H1 (cell line): ENCODE results near the gene RALGAPB. TPM values are rescaled to one million over a fixed set of nuclear protein-coding genes. Genes with fewer than 3 reads are reported as not detected.

Experiments
- CTCF ChIA-PET: fragments of 300-600 bp; sonication (Branson Sonifier 250); formaldehyde crosslinking; loops from one replicate; lab custom pipeline; 2021; ENCODE audit not compliant: partially characterized antibody; lab: Charles Lee
- POLR2A ChIA-PET: fragments of 300-600 bp; sonication (Branson Sonifier 250); formaldehyde crosslinking; loops from one replicate; lab custom pipeline; 2021; ENCODE audit warnings: inconsistent platforms; ENCODE audit not compliant: partially characterized antibody; lab: Charles Lee
- DNase-seq, 2 experiments: peaks; one replicate each; pipeline versions ENCODE4 v3.0.0 to v3.0.0-alpha.2; 2010 to 2022; ENCODE audit warnings: low spot score in 2 of 2, low read depth in 1 of 2, mixed read lengths in 1 of 2
- FAIRE-seq: peaks from 2 replicates; lab custom pipeline; 2011; peaks lifted over from hg19 to GRCh38; lab: Jason Lieb, UNC
- H2AFZ ChIP-seq: 2 replicates; pipeline ENCODE4 v1.8.1; 2012; ENCODE audit warnings: low read length, inconsistent platforms
- H2AK5ac ChIP-seq: 2 replicates; pipeline ENCODE4 v1.6.1; 2013; ENCODE audit warnings: low read depth, low read length
- H2BK120ac ChIP-seq: replicated peaks from 2 replicates; pipeline ENCODE3; 2013; ENCODE audit warnings: low read depth, low read length, inconsistent platforms
- H2BK12ac ChIP-seq: 2 replicates; pipeline ENCODE4 v1.6.1; 2013; ENCODE audit warnings: low read depth, low read length
- H2BK15ac ChIP-seq: 2 replicates; pipeline ENCODE4 v1.6.1; 2013; ENCODE audit warnings: low read length
- H2BK20ac ChIP-seq: 2 replicates; pipeline ENCODE4 v1.6.1; 2013; ENCODE audit warnings: low read length
- H2BK5ac ChIP-seq: 2 replicates; pipeline ENCODE4 v1.6.1; 2013; ENCODE audit warnings: low read depth, low read length
- H3K14ac ChIP-seq: 2 replicates; pipeline ENCODE4 v1.6.1; 2013; ENCODE audit warnings: inconsistent platforms; ENCODE audit not compliant: insufficient read length
- H3K18ac ChIP-seq: 2 replicates; pipeline ENCODE4 v1.6.1; 2013; ENCODE audit warnings: low read length; ENCODE audit errors: extremely low read depth
- H3K23ac ChIP-seq: 2 replicates; pipeline ENCODE4 v1.6.1; 2013; ENCODE audit warnings: inconsistent platforms; ENCODE audit not compliant: insufficient read length
- H3K23me2 ChIP-seq: 2 replicates; pipeline ENCODE4 v1.6.1; 2013; ENCODE audit warnings: low read depth, low read length
- H3K27ac ChIP-seq: 2 replicates; pipeline ENCODE4 v1.6.1; 2011; ENCODE audit warnings: low read depth, low read length, inconsistent platforms
- H3K27me3 ChIP-seq, 4 experiments: replicated peaks in 1 of 4; 1 replicate in 1 of 4; 2 replicates in 3 of 4; pipeline versions ENCODE4 v1.6.1 to v1.8.1; 2011 to 2013; ENCODE audit warnings: low read length in 3 of 4, mild to moderate bottlenecking in 3 of 4, inconsistent platforms in 2 of 4, mixed read lengths in 2 of 4, moderate library complexity in 1 of 4; ENCODE audit not compliant: control insufficient read depth in 3 of 4, insufficient read depth in 3 of 4; ENCODE audit errors: extremely low read depth in 1 of 4
- H3K36me3 ChIP-seq, 4 experiments: 2 replicates each; pipeline versions ENCODE4 v1.6.1 to v1.8.1; 2011 to 2013; ENCODE audit warnings: mild to moderate bottlenecking in 4 of 4, low read length in 3 of 4, moderate library complexity in 2 of 4, control low read depth in 1 of 4, inconsistent platforms in 1 of 4; ENCODE audit not compliant: insufficient read depth in 4 of 4, control insufficient read depth in 2 of 4
- H3K4ac ChIP-seq: replicated peaks from 2 replicates; pipeline ENCODE3; 2013; ENCODE audit warnings: low read length, low read depth, mixed read lengths, inconsistent platforms; ENCODE audit not compliant: insufficient read length
- H3K4me1 ChIP-seq, 4 experiments: replicated peaks in 1 of 4; 1 replicate in 1 of 4; 2 replicates in 3 of 4; pipeline versions ENCODE4 v1.6.1 to v1.8.1; 2011 to 2013; ENCODE audit warnings: low read length in 3 of 4, inconsistent platforms in 2 of 4, mixed read lengths in 1 of 4; ENCODE audit not compliant: insufficient read depth in 4 of 4, control insufficient read depth in 3 of 4
- H3K4me2 ChIP-seq, 2 experiments: 2 replicates each; pipeline versions ENCODE4 v1.6.1 to v1.8.1; 2011 to 2013; ENCODE audit warnings: low read depth in 2 of 2, low read length in 2 of 2, control low read depth in 1 of 2, inconsistent platforms in 1 of 2, mild to moderate bottlenecking in 1 of 2; ENCODE audit not compliant: insufficient read depth in 1 of 2
- H3K4me3 ChIP-seq, 4 experiments: fragments of 200-600, 300-600 bp in 1 of 4; sonication (generic), shearing (Covaris generic), sonication (Bioruptor Twin) in 1 of 4; 2 replicates each; pipeline versions ENCODE4 v1.5.1 to v1.8.1; 2011 to 2016; ENCODE audit warnings: low read length in 4 of 4, low read depth in 3 of 4, control low read depth in 2 of 4, inconsistent platforms in 2 of 4, mild to moderate bottlenecking in 2 of 4, mixed read lengths in 1 of 4, moderate library complexity in 1 of 4; ENCODE audit not compliant: insufficient read depth in 2 of 4; ENCODE audit errors: extremely low read depth in 1 of 4
- H3K56ac ChIP-seq: replicated peaks from 2 replicates; pipeline ENCODE3; 2013; ENCODE audit warnings: low read depth, mild to moderate bottlenecking, mixed read lengths, low read length, inconsistent platforms; ENCODE audit not compliant: insufficient read length
- H3K79me1 ChIP-seq: 2 replicates; pipeline ENCODE4 v1.6.1; 2013; ENCODE audit warnings: low read depth, low read length, control low read depth
- H3K79me2 ChIP-seq, 2 experiments: 2 replicates each; pipeline versions ENCODE4 v1.6.1 to v1.8.1; 2012 to 2013; ENCODE audit warnings: low read length in 2 of 2, mild to moderate bottlenecking in 2 of 2, inconsistent platforms in 1 of 2; ENCODE audit not compliant: insufficient read depth in 2 of 2, control insufficient read depth in 1 of 2
- H3K9ac ChIP-seq, 4 experiments: replicated peaks in 1 of 4; 1 replicate in 1 of 4; 2 replicates in 3 of 4; pipeline versions ENCODE4 v1.6.1 to v1.8.1; 2011 to 2013; ENCODE audit warnings: low read depth in 3 of 4, low read length in 3 of 4, control low read depth in 2 of 4, mild to moderate bottlenecking in 2 of 4, moderate library complexity in 2 of 4, inconsistent platforms in 1 of 4; ENCODE audit errors: extremely low read depth in 1 of 4
- H3K9me3 ChIP-seq, 2 experiments: 2 replicates each; pipeline versions ENCODE4 v1.6.1 to v1.8.1; 2012 to 2013; ENCODE audit warnings: mild to moderate bottlenecking in 2 of 2, moderate library complexity in 2 of 2, control low read depth in 1 of 2, inconsistent platforms in 1 of 2, low read depth in 1 of 2, low read length in 1 of 2, mixed read lengths in 1 of 2; ENCODE audit not compliant: insufficient read depth in 2 of 2
- H4K20me1 ChIP-seq, 2 experiments: replicated peaks in 1 of 2; 2 replicates each; pipeline versions ENCODE3 to v1.8.1; 2011 to 2013; ENCODE audit warnings: inconsistent platforms in 2 of 2, low read length in 2 of 2, mild to moderate bottlenecking in 1 of 2; ENCODE audit not compliant: insufficient read depth in 2 of 2, control insufficient read depth in 1 of 2
- H4K5ac ChIP-seq: 2 replicates; pipeline ENCODE4 v1.6.1; 2013; ENCODE audit warnings: low read length, low read depth, mixed read lengths, inconsistent platforms; ENCODE audit not compliant: insufficient read length
- H4K8ac ChIP-seq: 2 replicates; pipeline ENCODE4 v1.8.0; 2013; ENCODE audit warnings: mild to moderate bottlenecking, moderate library complexity, low read length, inconsistent platforms; ENCODE audit not compliant: insufficient read depth; ENCODE audit errors: extremely low read depth
- H4K91ac ChIP-seq: replicated peaks from 2 replicates; pipeline ENCODE3; 2013; ENCODE audit warnings: low read length, mixed read lengths, inconsistent platforms; ENCODE audit not compliant: insufficient read length
- CEBPB ChIP-seq: IDR thresholded peaks from 2 replicates; pipeline ENCODE4 v1.6.1; 2012; ENCODE audit warnings: low read depth, low read length
- EP300 ChIP-seq, 2 experiments: IDR thresholded peaks; 1 replicate in 1 of 2; 2 replicates in 1 of 2; pipeline ENCODE4 v1.6.1; 2011 to 2012; ENCODE audit warnings: low read depth in 2 of 2, low read length in 2 of 2, mild to moderate bottlenecking in 2 of 2, borderline replicate concordance in 1 of 2, inconsistent platforms in 1 of 2, moderate library complexity in 1 of 2
- JUN ChIP-seq: IDR thresholded peaks from 2 replicates; pipeline ENCODE4 v1.6.1; 2011; ENCODE audit warnings: low read depth, mild to moderate bottlenecking, improper control_type of control experiment, low read length
- POLR2A ChIP-seq, 2 experiments: IDR thresholded peaks; 1 replicate in 1 of 2; 2 replicates in 1 of 2; pipeline ENCODE4 v1.6.1; 2011; ENCODE audit warnings: low read depth in 2 of 2, low read length in 2 of 2, mild to moderate bottlenecking in 2 of 2; ENCODE audit errors: control extremely low read depth in 1 of 2
- RBBP5 ChIP-seq: IDR thresholded peaks from 2 replicates; pipeline ENCODE4 v1.7.1; 2012; ENCODE audit warnings: low read depth, mild to moderate bottlenecking, inconsistent platforms, low read length, moderate library complexity, borderline replicate concordance
- RNF2 ChIP-seq: fragments of 200-900, 300-1000 bp; sonication (generic); IDR thresholded peaks from 2 replicates; pipeline ENCODE4 v1.7.1; 2016; ENCODE audit warnings: borderline replicate concordance, low read depth, mild to moderate bottlenecking, antibody characterized with exemption, low read length; ENCODE audit not compliant: poor library complexity, severe bottlenecking; ENCODE audit errors: missing control alignments
- SIN3A ChIP-seq, 2 experiments: IDR thresholded peaks in 1 of 2; conservative IDR thresholded peaks in 1 of 2; 2 replicates each; pipeline ENCODE4 v1.6.1; 2011 to 2012; ENCODE audit warnings: low read length in 2 of 2, improper control_type of control experiment in 1 of 2, low read depth in 1 of 2, mild to moderate bottlenecking in 1 of 2
- SP4 ChIP-seq: IDR thresholded peaks from 2 replicates; pipeline ENCODE4 v1.6.1; 2012; ENCODE audit warnings: low read length, inconsistent platforms
- TCF12 ChIP-seq: IDR thresholded peaks from 2 replicates; pipeline ENCODE4 v1.6.1; 2011; ENCODE audit warnings: low read depth, mild to moderate bottlenecking, low read length
- YY1 ChIP-seq: IDR thresholded peaks from 2 replicates; pipeline ENCODE4 v1.6.1; 2011; ENCODE audit warnings: low read depth, mild to moderate bottlenecking, low read length
- WGBS, 2 experiments: shearing (Covaris generic) in 1 of 2; methylation state at CpG; one replicate each; pipeline versions ENCODE4 v1.1.6 to v1.1.7; 2013 to 2015; ENCODE audit warnings: low lambda C conversion rate in 2 of 2, mixed read lengths in 2 of 2, inconsistent platforms in 1 of 2, low coverage in 1 of 2, missing lambda C conversion rate in 1 of 2; ENCODE audit not compliant: insufficient replicate concordance in 2 of 2, insufficient coverage in 1 of 2, insufficient read length in 1 of 2; ENCODE audit errors: extremely low coverage in 1 of 2, missing lambda C conversion rate in 1 of 2; 5-methylcytosine and 5-hydroxymethylcytosine counted together
- polyA plus RNA-seq, 7 experiments: library from polyadenylated mRNA; depleted of rRNA in 3 of 7; stranded (reverse) in 5 of 7; unstranded in 2 of 7; fragments of >200 nt in 5 of 7; fragments of 200-250 nt in 2 of 7; gene quantifications; 1 replicate in 5 of 7; 2 replicates in 1 of 7; 4 replicates in 1 of 7; pipeline versions ENCODE4 v1.2.1 to v1.2.3, GENCODE V29; 2011 to 2013; ENCODE audit warnings: missing spikeins in 2 of 7, mixed read lengths in 2 of 7
- total RNA-seq: library from RNA; stranded (reverse); fragmentation: NEBNext Ultra II Directional; extraction: Animal tissue kit (Norgen Biotek cat#: 25700); gene quantifications from 2 replicates; pipeline ENCODE4 v1.2.1, GENCODE V29; 2021

RALGAPB gene
- total and polyA plus RNA-seq, 2 of the 8 experiments (the other 6 are each of a cell fraction or from before 2014, with no cell fraction given): 10.6 to 35.1 TPM

- 96% methylated on average over 4 of the region's 4 CpGs; no CpG with 5 or more reads in 1 of the 2 experiments for WGBS, 2 experiments
- no peak overlapping the region for H4K5ac ChIP-seq
- peaks cover 20% of the 10 kb centered on the region for H3K79me1 ChIP-seq
- CTCF ChIA-PET: interaction anchor here (0.6 to 4.1 kb wide), 7 partner anchors 9 to 119 kb away, joined by 3 to 15 read pairs (median 5); partner anchors contain the start of gene SNHG17
- no peak overlapping the region for H3K56ac ChIP-seq
- H2BK20ac ChIP-seq: no peak overlapping the region
- H3K4me1 ChIP-seq: no peaks in the 10 kb centered on the region; a peak in 1 of 7 replicates
- H2BK120ac ChIP-seq: no peak overlapping the region
- H3K23ac ChIP-seq: no peak overlapping the region
- H3K79me2 ChIP-seq: peaks cover 1 to 50% of the 10 kb centered on the region in 2 experiments; a peak in 3 of 4 replicates
- H3K9me3 ChIP-seq: no peaks in the 10 kb centered on the region
- FAIRE-seq (no peak), DNase-seq (no peak)
- H3K14ac ChIP-seq: no peak overlapping the region
- H4K20me1 ChIP-seq: peaks cover 18 to 51% of the 10 kb centered on the region in 2 experiments
- H3K18ac ChIP-seq: no peak overlapping the region
- H4K8ac ChIP-seq: no peak overlapping the region
- no peak overlapping the region for H2BK12ac ChIP-seq
- POLR2A ChIA-PET: interaction anchor here (0.8 to 17.6 kb wide), 6 partner anchors 5 to 49 kb away, joined by 4 to 420 read pairs (median 8); partner anchors contain the start of genes RALGAPB and SNHG17
- no peak overlapping the region for H3K4me3 ChIP-seq
- H3K4ac ChIP-seq: no peak overlapping the region
- H3K36me3 ChIP-seq: peaks cover 82 to 100% (median 96%) of the 10 kb centered on the region in 4 experiments
- H3K9ac ChIP-seq: no peak overlapping the region
- H3K27ac ChIP-seq: no peak overlapping the region
- H2BK15ac ChIP-seq: no peak overlapping the region
- no peak overlapping the region for H4K91ac ChIP-seq
- no peaks in the 10 kb centered on the region for H3K27me3 ChIP-seq
- H2AFZ ChIP-seq: no peak overlapping the region
- no peak overlapping the region for H2BK5ac ChIP-seq
- no peaks in the 10 kb centered on the region; the same call in 1 of the 2 replicates for H3K23me2 ChIP-seq
- H2AK5ac ChIP-seq: no peak overlapping the region
- TF ChIP-seq SP4: no peak
- no peak for TF ChIP-seq JUN
- no peak for TF ChIP-seq SIN3A (conservative IDR thresholded peaks at IDR 0.05 in 1 of 2, IDR thresholded peaks at IDR 0.05 in 1 of 2; ENCODE audit: low read depth in 1 of 2, low read length in 2 of 2)
- TF ChIP-seq POLR2A (IDR thresholded peaks at IDR 0.05; ENCODE audit: control extremely low read depth in 1 of 2, low read depth in 2 of 2, low read length in 2 of 2): no peak
- no peak for TF ChIP-seq RBBP5
- no peak for TF ChIP-seq EP300 (IDR thresholded peaks at IDR 0.05; ENCODE audit: borderline replicate concordance in 1 of 2, low read depth in 2 of 2, low read length in 2 of 2)
- no peak for TF ChIP-seq CEBPB
- no peak for TF ChIP-seq TCF12
- TF ChIP-seq RNF2: no peak
- TF ChIP-seq YY1: no peak
- TF ChIP-seq, all 59 proteins: peak for 0
- no peak overlapping the region for H3K4me2 ChIP-seq
Measured at GRCh38 chr20:38423541-38423940, 49.1 kb upstream of the RALGAPB start.
